ENCODE data around the gene ATP6V0A1.

- TF ChIP-seq CTCF (IDR thresholded peaks at IDR 0.05) (no peak), POLR2A (IDR thresholded peaks at IDR 0.05) (peak; percentile 36 to 76)
These were observed 77.9 kb downstream of the ATP6V0A1 start for GRCh38 chr17:42536372-42537155.
